Gastrocnemius medialis (tissue), 4 donors: ENCODE results near the gene DOP1B.

Experiments used
- CTCF ChIP-seq, 5 experiments: fragments of 450-650 bp in 3 of 5; fragments of 200-600 bp in 2 of 5; sonication (generic) in 2 of 5; IDR thresholded peaks in 4 of 5; conservative IDR thresholded peaks in 1 of 5; 1 replicate in 4 of 5; 2 replicates in 1 of 5; pipeline ENCODE4 v1.5.1; 2016 to 2019; ENCODE audit warnings: antibody characterized with exemption in 5 of 5, mild to moderate bottlenecking in 3 of 5, moderate library complexity in 3 of 5
- POLR2A ChIP-seq, 2 donors: fragments of 450-650 bp; IDR thresholded peaks; one replicate each; pipeline ENCODE4 v1.6.1; 2017; ENCODE audit warnings: antibody characterized with exemption in 2 of 2, mild to moderate bottlenecking in 2 of 2, moderate library complexity in 2 of 2

GRCh38 chr21:36127977-36128376, 28.6 kb upstream of the DOP1B start:
- TF ChIP-seq CTCF (IDR thresholded peaks at IDR 0.05 in 4 of 5, conservative IDR thresholded peaks at IDR 0.05 in 1 of 5) (no peak), POLR2A (IDR thresholded peaks at IDR 0.05) (no peak)
